COLO668 (cell line): Measurements from ENCODE around the gene LGALS12.

Experiments
- DNase-seq: peaks from one replicate; lab custom pipeline; 2025; ENCODE audit not compliant: unreplicated experiment; lab: John Stamatoyannopoulos, UW

LGALS12 gene, protein sequence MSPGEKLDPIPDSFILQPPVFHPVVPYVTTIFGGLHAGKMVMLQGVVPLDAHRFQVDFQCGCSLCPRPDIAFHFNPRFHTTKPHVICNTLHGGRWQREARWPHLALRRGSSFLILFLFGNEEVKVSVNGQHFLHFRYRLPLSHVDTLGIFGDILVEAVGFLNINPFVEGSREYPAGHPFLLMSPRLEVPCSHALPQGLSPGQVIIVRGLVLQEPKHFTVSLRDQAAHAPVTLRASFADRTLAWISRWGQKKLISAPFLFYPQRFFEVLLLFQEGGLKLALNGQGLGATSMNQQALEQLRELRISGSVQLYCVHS

GRCh38 chr11:63505857-63506528 is at the start of gene LGALS12:
TSS of gene LGALS12 (plus strand) at chr11:63506084. CDS start at chr11:63506459, 375 bp downstream.
- no peak for DNase-seq

GRCh38 chr11:63459586-63459985 is 46.3 kb upstream of the LGALS12 start:
- DNase-seq: no peak

DNA sequence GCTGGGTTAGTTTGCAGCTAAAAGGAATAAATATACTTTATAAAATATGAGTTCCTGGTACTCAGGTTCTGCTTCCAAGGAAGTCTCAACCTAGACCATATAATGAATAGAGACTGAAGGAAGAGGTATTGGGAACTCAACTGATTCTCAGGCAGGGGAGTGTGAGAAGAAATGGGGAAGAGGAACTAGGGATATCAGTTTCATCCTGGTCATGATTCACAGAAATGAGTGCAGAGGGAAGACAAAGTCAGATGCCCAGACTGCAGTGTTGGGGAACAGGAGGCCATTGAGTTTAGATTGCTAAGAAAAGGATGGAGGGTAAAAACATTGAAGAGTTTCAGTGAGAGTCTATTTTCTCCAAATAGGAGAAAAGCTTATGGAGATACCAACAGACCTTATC is 43.7 kb upstream of the LGALS12 start:
- DNase-seq: no peak

DNA sequence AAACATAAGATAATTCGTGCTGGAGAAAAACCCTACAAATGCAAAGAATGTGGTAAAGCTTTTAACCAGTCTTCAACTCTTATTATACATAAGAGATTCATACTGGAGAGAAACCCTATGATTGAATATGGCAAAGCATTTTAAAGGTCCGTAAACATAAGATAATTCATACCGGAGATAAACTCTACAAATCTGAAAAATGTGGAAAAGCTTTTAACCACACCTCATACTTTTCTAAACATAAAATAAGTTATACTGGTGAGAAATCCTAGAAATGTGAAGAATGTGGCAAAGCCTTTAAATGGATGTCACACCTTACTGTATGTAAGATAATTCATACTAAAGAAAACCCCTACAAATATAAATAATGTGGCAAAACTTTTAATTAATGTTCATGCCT is 35.6 kb upstream of the LGALS12 start:
- DNase-seq: no peak

DNA sequence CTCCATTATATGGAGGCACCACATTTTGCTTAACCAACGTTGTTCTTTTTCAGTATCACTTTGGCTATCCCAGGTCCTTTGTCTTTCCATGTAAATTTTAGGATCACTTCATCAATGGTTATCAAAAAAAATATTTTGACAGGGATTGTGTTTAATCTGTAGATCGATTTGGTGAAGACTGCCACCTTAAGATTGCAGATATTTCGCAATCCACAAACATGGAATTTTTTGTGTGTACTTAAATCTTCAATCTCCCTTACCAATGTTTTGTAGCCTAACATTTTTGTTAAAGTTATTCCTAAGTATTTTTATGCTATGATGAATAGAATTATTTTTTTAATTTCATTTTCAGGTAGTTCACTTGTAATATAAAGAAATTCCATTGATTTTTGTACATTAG is 33.5 kb upstream of the LGALS12 start:
- DNase-seq: no peak

- DNase-seq: no peak
These were observed 29.3 kb upstream of the LGALS12 start for GRCh38 chr11:63476618-63477017.

- peak; percentile 24 for DNase-seq
These were observed 27.0 kb upstream of the LGALS12 start for GRCh38 chr11:63478896-63479295.

- DNase-seq: no peak
These were observed 25.8 kb upstream of the LGALS12 start for GRCh38 chr11:63480039-63480438.

DNA sequence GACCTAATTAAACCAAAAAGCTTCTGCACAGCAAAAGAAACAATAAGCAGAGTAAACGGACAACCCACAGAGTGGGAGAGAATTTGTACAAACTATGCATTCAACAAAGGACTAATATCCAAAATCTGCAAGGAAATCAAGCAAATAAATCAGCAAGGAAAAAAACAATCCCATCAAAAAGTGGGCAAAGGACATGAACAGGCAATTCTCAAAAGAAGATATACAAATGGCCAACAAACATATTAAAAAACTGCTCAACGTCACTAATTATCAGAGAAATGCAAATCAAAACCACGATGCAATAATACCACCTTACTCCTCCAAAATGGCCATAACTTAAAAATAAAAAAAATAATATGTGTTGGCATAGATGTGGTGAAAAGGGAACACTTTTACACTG is 20.1 kb upstream of the LGALS12 start:
- no peak for DNase-seq

- no peak for DNase-seq
These were observed 17.1 kb upstream of the LGALS12 start for GRCh38 chr11:63488789-63489188.

DNA sequence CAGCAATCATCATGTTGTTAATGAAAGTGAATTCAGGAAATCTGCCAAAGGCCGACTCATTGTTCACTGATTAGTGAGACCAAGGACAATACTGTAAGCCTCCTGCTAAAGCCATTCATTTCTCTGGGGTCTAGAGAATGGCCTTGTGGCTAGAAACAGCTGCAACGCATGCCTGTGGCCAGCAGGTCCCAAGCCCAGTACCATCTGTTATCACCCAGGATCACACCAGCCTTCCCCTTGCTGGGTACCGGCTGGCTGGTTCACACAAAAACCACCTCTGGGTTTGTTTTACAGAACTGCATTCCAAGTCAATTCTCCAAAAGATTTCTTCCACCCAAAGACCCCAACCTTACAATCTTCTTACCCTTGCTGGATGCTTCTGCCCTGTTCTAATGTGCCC is 16.0 kb upstream of the LGALS12 start:
- no peak for DNase-seq

DNA sequence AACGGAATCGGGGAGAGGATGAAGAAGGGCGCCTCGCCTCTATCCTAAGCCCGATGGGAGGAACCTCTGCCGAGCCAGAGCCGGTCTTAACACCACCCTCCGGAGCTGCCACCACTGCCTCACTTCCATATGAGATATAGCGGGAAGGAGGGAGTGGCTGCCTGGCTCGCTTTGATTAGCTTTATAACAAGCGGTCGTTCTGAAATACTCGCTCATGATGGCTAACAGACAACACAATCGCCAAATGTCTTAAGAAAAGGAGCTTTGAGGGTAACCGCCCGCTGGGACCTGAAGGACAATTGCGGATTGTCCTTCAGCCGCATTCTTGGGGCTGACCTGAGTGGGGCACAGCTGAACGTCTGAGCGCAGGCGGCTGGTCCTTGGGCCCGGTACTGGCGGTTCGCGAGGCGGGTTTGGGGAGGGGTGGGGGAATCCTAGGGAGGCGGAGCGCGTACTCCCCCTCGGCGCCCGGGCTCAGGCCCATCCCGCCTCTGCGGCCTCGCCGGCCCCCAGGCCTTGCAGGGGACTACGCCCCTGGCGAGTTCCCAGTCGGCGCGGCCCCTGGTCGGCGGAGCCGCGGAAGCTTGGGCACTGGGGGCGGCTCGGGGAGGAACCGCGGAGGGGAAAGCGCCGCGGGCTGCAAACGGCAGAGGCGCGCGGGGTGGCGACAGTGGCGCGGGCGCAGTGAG is 15.2 kb upstream of the LGALS12 start, which contains the start of gene PLAAT5:
Gene PLAAT5 (minus strand): TSS at position 617 of the 689 bp plus-strand sequence. CDS start 133 bp downstream, at position 484.
- DNase-seq: no peak

DNA sequence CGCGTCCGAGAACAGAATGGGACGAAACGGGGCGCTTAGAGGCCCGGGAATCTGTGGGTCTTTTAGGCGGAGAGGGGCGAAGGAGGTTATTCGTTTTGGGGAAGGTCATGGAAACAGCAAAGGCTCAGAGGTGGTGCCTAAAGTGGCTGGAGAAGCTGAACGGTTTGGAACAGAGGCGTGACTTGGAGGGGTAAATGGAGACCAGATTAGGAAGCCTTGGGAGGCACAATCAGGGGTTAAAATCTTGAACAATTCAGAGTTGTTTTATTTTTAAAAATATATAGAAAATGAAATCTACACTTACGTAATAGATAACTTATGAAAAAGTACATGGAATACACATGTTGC is 14.7 kb upstream of the LGALS12 start:
- DNase-seq: no peak

DNA sequence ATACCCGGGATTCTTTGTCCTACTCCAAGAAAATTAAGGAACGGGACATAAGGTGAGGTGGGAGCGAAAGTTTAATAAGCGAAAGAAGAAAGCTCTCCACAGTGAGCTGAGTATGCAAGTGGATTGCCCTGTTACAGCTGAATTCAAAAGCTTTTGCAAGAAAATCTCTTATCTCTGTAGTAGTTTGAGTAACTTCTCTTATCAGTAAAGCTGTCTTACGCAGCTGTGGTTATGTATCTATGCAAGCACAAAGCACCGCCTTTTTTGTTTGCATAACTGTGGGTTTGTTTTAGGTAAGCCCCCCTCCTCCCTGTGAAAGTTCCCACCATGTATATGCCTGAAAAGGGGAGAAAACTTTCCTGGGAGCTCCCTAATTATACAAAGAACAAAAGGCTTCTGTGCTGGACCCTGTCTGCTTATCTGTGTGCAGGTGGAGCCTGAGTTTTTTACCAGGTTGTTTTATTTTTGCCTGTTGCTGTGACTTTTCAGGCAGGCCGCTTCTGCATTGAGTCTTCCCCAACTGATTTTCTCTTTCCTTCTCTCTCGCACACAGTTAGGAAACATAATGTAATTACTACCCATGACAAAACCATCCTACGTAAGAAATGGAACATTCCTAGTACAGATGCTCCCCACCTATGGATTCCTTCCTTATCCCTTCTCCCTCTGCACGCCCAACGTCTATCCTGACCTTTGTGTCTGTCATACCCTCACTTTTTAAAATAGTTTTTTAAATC is 14.1 kb upstream of the LGALS12 start:
- DNase-seq: no peak

DNA sequence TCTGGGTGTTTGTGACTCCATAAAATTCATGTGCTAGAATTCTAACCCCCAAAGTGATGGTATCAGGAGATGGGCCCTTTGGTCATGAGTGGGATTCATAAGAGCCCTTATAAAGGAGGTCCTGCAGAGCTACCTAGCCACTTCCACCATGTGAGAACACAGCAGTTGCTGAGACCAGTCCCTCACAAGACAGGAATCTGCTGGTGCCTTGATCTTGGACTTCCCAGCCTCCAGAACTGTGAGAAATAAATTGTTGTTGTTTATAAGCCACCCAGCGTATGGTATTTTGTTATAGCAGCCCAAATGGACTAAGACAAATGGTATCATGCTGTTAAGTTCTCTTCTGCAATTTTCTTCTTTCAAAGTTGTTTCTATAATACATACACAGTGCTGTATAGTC is 13.4 kb upstream of the LGALS12 start:
- no peak for DNase-seq

- no peak for DNase-seq
These were observed 12.8 kb upstream of the LGALS12 start for GRCh38 chr11:63493127-63493526.

GRCh38 chr11:63494975-63495374 is 10.9 kb upstream of the LGALS12 start:
- no peak for DNase-seq

DNA sequence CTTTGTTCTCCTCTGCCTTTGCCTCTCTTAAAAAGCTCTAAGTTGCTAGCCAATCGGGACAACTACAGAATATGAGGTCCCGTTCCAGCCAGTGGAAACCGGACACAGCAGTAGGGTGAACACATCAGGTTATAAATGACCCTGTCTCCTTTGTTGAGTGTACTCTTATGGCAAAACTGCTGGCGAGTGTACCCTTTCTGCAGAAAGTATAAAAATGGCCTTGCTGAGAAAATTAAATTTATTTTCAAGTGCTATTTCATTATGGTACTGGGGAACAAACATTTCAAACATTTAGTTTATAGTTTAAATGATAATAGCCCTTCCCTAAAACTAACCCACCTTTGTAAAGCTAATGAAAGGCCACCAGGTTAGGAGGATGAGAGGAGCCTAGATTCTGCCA is 6.0 kb upstream of the LGALS12 start:
- no peak for DNase-seq

DNA sequence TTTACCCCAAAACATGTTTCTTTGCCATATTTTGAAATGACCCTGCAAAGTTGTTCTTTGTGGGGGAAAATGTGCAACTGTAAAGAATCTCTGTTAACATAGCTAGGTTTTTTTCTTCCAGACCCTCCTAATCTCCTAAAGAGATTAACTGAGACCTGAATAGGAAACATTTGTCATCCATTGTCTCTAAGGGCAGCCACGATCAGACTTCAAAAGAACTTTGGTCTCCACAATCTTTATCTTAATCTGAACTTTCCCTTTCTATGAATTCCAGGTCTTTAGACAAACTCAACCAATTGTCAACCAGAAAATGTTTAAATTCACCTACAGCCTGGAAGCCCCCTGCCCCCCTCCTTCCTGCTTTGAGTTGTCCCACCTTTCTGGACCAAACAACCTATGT is 4.6 kb upstream of the LGALS12 start:
- DNase-seq: no peak

- no peak for DNase-seq
These were observed 3.5 kb upstream of the LGALS12 start for GRCh38 chr11:63502252-63502820.

DNA sequence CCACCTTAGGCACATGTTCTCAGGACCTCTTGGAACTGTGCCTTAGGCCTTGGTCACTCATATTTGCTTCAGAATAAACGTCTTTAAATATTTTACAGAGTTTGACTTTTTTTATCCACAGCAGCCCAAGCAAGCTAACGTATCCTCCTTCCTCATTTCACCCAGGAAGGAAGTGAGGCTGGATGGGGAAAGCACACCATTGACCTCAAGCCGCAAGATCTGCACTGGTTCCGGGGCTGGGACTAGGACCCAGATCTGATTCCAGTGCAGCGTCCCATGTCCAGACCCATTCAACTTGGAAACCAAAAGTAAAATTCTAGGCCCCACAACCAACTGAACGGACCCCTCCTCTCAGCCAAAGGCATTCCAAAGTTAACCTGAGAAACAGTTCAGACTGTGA is 2.4 kb upstream of the LGALS12 start:
- DNase-seq: no peak
